HG02852 (cell line): ENCODE results near the gene FNDC3A.

Experiments used
- ATAC-seq: cut with Tn5 transposase; IDR thresholded peaks from one replicate; pipeline ENCODE4 v1.9.1; 2021; ENCODE audit warnings: mild to moderate bottlenecking, moderate library complexity; ENCODE audit not compliant: unreplicated experiment

FNDC3A gene

DNA sequence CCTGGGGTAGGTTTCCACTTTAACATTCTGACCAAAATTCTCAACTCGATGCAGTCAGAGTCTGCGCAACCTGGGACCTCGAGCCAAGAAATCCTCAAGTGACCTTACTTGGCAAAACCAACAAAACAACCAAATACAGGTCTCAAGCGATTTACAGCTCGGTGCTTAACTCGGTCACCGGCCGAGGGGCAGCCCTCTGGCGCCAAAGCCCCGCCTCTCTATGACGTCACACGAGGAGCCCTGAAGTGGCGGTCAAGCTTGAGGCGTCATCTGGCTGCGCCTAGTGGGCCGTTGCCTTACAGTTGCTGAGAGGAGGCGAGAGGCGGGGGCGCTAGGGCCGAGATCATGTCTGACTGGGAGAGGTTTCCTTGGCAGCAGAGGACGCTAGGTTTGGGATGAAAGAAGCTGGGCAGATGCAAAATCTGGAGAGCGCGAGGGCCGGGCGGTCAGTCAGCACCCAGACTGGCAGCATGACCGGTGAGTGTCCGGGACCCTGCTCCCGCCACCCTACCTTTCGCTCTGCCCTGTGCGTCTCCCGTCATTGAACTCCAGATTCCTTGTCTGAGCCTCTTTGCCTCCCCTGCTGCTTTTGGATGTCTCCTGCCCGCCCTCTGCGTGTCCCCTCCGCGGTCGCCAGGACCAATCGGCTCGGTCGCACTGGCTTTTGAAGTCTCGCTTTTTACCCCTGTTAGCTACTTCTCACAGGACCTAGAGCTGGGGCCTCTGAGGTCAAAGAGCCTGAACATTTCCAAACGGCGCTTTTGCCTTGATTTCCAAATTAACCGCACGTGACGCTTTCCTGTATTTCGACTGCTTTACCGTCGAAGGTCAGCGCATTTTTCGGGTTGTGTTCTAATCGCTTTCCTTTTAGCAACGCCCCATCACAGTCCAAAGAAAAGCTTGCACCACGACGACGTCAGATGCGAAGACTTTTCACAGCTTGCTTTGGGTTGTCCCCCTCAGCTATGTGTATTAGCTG lies 272.2 kb downstream of the FNDC3A start, which contains the start of gene CDADC1:
Gene CDADC1, plus strand, starts transcription at position 283 of the 979 bp plus-strand sequence. Its CDS starts 113 bp downstream, at position 396.
- peak; percentile 97 for ATAC-seq

DNA sequence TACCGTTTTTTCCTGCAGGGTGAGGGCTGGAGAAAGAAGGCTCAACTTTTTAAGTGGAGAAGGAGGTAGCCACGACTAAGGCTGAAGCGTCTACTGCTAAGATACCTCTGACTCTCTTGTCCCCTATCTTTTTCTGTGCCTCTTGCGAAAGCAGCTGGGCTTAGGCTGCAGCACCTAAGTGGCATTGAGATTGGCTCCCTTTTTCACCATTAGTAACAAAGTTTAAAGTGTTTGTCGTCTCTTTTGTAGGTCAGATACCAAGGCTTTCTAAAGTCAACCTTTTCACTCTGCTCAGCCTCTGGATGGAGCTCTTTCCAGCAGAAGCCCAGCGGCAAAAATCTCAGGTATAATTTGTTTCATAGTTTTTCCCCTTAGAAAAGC lies 272.9 kb downstream of the FNDC3A start:
- ATAC-seq = no peak

DNA sequence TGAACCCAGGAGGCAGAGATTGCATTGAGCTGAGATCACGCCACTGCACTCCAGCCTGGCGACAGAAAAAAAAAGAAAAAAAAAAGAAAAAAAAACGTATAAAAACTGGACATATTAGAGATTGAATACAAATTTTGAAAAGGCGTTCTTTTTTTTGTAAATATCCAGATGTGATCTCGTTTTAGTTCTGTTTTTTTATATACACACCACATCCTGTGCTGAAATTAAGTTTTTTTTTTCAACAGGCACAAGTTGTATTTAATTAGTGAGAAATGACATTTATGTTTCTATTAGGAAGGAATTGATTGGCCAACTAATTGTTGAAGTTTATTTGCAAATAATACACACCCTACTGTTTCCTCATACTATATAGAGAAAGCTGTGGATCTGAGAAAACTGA lies 275.6 kb downstream of the FNDC3A start:
- ATAC-seq = no peak

DNA sequence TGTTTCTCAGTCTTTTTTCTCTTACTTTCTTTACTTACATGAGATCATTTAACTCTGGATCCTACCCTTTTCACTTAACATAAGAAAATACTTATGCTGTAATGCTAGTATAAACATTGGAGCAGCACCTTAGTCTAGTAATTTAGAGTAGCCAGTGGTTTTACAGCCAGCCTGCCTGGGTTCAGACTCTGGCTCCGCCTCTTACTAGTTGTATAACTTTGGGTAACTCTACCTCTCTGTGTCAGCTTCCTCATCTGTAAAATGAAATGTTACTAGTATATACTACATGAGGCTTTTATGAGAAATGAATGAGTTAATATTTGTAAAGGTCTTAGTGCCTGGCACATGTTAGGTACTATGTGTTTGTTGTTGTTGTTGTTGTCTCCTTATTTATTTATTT lies 277.6 kb downstream of the FNDC3A start:
- ATAC-seq = no peak

DNA sequence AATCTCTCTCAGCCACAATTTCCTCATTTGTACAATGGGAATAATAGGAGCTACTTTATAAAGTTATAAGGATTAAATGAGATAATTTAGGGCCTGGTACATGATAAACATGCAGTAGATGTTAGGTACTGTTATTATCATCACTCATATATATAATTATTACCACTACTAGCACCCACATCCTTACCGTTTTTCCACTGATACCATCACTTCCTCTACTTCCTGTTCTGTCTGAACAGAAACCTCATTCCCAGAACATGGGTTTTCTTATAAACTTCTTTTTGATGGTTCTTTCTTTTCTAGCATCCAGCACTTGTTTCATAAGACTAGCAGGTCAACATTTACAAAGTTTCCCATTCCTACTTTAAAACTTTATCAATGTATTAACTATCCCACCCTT lies 278.3 kb downstream of the FNDC3A start:
- no peak for ATAC-seq

DNA sequence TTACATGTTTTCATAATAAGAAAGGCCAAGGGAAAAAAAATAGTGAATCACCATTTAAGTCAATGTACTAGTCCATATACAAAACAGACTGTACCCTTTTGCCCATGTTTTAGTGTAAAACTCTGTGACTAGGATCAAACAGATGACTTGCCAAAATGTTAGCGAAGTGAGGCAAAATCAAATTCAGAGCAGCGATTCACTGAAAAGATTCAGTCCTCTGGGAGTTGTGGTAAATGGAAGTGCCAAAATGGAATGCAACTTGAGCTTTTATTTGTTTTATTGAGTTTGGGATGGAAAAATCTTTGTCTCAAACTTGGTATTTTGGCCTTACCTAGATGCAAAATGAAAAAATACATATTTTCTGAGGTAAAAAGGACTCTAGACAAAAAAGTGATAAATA lies 281.1 kb downstream of the FNDC3A start:
- no peak for ATAC-seq

DNA sequence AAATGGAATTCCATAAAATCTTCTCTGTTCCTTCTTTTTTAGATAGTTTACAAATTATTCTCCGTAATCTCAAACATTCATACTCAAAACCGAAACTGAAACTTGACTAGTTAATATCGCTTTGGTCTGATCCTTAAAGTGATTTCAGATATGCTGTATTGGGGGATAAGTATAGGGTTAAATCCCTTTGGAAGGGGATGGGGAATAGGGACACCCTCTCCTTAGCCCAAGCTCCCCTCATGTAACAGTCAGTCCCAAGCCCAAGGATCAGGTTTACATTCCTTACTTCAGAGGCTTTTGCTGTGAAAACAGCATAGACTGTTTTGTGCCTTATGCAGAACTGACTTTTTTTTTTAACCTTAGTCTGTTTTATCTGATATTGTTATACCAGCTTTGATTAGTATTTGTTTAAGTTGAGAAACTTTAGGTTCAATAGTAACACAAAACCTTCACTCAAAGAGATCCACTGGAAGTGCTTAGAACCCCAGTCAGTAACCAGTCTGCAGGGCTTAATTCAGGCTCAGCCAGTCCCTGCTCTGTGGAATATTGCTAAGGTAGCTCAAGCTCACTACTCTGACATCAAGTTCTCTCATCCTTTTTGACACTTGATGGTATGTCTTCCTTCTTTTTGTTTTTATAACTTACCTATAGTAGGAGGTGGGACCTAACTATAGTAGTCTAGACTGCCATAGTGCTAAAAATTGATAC lies 282.5 kb downstream of the FNDC3A start:
- ATAC-seq = no peak
